CD4-positive, alpha-beta T cell treated with Interleukin-17A for 1 hour (primary cell): ENCODE data around the gene LRRC4.

Source experiments
- DNase-seq: peaks from one replicate; pipeline ENCODE4 v3.0.0-alpha.2; 2020

LRRC4 gene, protein sequence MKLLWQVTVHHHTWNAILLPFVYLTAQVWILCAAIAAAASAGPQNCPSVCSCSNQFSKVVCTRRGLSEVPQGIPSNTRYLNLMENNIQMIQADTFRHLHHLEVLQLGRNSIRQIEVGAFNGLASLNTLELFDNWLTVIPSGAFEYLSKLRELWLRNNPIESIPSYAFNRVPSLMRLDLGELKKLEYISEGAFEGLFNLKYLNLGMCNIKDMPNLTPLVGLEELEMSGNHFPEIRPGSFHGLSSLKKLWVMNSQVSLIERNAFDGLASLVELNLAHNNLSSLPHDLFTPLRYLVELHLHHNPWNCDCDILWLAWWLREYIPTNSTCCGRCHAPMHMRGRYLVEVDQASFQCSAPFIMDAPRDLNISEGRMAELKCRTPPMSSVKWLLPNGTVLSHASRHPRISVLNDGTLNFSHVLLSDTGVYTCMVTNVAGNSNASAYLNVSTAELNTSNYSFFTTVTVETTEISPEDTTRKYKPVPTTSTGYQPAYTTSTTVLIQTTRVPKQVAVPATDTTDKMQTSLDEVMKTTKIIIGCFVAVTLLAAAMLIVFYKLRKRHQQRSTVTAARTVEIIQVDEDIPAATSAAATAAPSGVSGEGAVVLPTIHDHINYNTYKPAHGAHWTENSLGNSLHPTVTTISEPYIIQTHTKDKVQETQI

DNA sequence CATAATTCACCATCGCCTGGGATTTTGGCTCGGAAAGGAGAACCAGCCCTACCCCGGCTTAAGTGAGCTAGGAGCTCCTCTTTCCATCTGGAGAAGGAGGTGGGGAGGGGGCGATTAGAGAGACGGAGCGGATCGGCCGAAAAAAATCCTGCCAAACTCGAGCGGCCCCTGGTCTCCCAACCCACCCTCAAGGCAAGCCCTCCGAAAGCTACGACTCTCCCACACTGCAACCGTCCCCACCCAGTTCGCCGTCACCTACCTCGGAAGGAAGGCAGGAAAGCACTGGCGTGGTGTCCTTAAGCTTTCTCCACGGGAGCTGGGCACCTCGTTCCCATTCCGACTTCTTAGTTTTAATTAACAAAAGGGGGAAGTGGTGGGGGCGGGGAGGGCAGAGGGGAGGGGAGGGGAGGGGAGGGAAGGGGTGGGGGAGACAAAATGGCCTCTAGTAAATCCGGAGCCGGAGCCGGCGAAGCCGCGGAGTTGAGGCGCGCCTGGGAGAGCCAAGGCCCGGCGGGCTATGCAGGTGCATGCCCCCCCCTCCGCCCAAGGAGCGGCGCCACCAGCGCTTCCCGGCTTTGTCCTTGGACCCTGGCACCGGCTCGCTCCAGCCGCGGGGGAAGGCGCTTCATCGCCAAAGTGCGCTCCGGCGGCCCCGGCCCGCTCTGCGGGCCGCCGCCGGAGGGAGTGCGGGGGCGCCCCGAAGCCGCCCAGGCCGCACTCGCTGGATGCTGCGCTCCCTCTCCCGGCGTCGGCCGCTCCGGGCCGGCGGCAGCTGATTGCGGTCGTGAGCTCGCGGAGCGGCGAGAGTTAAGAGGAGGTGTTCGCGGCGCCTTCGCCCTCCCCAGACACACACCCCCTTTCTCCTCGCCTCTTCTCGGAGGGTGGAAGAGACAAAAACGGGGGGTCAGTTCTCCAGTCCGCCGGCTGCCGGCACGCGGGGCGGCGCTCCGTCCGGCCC is at the start of gene LRRC4:
LRRC4 (minus strand) TSS at position 784 of the 958 bp plus-strand sequence. CDS start 797 bp downstream, outside the sequence.
- DNase-seq, result peak; percentile 5

DNA sequence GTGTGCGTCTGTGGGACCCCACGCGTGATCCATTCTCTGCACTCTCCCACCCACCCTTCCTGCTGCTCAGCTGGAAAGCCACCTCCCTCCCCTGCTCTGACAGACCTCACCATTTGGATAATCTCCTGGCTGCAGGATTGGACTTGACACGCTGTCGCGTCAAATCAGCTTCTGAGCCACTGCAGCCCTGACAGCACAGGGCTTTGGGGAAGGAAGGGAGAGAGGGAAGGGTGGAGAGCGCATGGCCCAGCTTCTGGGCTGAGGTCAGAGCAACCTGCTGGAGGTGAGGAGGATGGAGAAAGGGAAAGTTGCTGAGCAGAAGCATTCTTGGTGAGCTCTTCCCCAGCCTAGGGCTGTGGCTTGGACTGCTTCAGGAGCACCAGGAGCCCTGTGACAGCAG is 48.9 kb upstream of the LRRC4 start:
- no peak for DNase-seq

DNA sequence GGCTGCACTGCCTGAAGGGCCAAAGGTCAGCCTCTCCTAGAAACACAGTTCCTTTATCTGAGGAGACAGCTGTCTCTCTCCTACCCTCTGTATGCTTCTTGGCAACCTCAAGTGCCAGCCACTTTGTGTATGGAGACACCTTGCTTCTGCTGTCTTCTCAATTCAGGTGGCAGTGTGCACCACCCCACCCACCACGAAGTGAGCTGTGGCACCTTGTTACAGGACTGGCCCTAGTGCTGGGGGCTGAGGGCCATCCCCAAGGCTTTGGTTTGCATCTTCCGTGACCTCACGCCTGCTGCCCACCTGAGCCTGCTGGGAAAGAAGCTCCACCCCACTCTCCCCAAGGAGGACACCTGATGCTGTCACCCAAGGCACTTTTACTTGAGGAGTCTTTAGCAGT is 47.1 kb upstream of the LRRC4 start:
- no peak for DNase-seq

DNA sequence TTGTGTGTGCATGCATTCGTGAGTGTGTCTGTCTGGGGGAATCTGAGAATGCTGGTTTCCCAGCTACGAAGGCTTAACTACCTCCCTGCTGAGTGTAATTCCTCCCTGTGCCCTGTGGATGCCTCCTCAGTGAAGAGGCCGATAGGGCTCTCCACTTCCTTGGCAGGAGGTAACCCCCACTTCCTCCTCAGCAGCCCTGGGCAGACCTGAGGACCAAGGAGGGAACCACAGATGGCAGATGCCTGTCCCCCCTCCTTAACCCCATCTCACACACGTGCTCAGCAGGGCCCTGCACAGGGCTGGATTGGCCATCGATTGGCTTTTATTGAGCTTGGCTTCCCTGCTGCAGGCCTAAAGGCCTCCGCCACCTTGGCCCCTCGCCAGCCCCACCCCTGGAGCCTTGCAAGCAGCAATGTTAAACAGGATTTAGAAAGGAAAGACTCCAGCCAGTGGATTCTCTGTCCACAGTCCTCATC is 45.6 kb upstream of the LRRC4 start:
- no peak for DNase-seq

DNA sequence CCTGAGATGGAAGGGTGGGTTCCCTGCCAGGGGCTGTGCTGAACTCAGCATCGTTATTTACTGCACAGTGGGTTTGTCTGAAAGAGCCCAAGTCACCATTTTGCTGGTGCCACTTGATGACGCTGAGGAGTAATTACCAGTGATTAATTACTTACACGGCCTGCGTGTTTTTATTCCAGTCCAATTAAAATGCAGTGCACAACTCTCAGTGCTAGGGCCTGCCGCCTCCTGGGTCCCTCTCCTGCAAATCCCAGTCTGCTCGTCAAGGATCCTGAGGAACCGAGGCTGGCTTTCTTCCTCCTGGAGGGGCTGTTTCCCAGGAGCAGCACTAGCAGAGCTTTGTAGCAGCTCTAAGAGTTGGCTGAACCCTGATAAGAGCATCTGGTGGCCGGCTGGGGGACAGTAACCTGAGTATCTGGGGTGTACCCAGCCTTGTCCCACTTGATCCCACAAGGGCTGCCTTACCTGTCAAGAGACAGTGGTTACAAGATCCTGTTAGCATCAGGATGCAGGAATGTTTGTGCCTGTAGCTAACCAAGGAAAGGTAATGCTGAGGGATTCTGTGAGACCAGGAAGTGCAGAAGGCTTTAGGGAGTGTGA is 45.1 kb upstream of the LRRC4 start:
- no peak for DNase-seq

DNA sequence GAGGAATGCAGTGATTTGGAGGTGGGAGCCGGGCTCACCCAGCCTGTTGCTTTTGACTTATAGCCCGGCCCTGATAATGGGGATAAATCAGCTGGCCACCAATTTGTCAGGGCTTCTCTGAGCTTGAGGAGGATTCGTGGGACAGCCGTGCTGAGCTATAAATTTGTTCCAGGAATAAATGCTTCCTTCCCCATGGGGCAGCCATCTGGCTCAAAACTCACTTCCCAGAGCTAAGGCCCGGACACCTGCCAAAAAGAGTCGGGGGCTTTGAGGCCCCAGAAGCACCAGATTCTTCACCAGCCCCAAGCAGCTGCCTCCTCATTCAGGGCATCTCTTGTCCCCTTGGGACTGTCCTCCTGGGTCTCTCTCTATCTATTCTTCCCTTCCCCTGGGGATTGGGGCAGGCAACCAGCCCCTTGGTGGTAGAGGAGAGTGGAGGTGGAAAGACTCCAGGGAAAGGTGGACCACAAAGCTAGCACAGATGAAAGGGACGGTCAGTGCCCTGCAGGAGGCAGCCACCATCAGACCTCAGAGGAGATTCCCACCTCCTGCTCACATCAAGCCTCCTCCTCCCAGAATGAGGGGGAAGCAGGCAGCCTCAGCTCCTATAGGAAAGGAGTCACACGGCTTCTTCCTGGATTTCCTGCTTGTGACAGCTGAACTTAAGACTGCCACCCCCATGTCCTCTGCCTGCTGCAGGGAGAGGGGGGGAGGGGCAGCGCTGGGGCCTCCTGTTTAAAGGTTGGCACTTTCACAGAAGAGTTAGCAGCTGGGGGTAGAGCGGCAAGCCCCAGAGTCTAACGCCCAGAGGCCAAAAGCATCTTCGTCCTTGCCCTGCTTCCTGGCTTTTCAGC is 44.2 kb upstream of the LRRC4 start:
- no peak for DNase-seq

DNA sequence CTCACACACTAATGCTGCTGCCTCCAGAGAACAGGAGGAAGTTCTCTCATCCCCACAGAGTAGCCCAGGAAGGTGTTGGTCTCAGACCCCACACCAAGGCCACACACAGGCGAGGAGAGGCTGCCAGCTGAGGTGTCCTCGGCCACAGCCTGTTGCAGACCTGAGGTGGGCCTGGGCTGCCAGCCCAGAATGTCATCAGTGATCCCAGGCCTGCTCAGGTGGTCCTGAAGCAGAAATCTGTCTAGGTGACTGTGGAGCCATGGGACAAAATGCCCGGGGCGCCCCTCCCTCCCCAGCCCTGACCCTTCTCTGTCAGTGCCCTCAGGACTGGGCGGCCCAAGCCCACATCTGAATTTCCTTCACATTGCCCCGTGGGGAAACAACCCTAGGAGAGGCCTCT is 43.5 kb upstream of the LRRC4 start:
- no peak for DNase-seq

DNA sequence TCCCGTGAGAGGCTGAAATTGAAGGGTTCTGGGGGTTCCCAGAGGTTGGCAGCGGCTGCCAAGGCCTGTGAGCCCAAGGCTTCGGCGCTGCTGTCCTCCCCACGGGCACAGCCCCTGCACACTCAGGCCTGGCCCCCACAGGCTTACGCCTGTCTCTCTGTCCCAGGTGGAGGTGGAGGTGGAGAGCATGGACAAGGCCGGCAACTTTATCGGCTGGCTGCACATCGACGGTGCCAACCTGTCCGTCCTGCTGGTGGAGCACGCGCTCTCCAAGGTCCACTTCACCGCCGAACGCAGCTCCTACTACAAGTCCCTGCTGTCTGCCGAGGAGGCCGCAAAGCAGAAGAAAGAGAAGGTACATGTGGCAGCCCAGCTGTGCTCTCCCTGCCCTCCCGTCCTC is 43.1 kb upstream of the LRRC4 start:
- no peak for DNase-seq

DNA sequence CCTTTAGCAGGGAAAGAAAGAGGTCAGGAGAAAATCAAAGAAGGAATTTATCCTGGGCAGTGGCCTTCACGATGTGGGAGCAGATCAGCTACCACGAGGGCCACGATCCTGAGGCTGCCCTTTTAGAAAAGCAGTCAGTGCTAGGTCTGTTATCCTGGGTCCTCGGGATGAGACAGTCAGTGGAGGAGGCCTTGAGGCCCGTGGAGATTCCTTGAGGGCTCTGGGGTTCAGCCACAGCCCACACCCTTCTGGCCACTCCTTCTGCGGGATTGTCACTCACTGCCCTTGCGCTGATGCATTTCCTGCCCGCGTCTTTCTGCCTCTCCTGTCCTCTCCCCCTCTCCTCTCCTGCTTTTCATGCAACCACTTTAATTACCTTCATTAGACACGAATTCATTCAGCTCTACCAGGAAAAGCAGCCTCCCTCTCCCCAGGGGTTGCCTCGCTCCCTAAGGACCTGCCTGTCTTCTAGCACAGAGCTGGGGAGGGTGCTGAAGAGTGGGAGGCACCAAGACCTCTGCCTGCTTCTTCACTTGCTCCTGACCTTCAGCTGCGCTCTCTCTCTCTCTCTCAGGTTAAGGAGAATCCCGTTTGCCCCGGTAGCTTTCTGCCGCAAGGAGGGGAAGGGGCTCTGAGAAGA is 42.6 kb upstream of the LRRC4 start:
- DNase-seq, result no peak

DNA sequence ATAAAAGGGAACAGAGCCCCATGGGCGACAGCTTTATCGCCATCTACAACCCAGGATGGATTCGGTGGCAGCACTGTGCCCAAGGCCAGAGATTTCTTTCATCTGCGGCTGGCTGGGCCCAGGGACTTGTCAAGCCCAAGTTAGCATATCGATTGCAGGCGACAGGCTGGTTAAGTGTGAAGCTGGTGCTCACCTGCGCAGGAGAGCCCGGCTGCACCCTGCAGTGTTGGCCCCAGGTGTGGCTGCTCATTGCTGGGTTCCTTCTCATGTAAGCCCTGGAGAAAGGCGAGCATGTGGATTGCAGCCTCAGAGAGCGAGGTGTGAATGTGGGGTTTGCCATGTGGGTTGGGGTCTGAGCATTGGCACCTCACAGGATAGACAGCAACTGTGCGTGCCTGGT is 40.6 kb upstream of the LRRC4 start:
- DNase-seq, result no peak

DNA sequence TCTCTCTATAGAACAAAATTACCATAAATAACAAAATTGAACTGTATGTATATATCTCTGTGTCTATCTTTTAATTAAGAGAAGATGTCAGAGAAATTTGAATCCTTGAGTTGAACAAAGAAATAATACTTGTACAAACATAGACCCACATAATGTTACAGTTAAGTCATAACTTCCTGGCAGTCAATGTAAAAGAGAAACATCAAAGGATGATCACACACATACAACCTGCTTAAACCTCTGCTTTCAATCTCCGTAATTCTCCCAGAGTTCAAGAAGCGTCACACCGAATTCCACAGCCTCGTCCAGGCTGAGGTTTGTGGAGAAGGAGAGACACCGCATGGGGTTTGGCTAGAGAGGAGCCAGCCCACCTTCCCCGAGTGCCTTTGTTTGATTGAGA is 40.1 kb upstream of the LRRC4 start:
- no peak for DNase-seq

DNA sequence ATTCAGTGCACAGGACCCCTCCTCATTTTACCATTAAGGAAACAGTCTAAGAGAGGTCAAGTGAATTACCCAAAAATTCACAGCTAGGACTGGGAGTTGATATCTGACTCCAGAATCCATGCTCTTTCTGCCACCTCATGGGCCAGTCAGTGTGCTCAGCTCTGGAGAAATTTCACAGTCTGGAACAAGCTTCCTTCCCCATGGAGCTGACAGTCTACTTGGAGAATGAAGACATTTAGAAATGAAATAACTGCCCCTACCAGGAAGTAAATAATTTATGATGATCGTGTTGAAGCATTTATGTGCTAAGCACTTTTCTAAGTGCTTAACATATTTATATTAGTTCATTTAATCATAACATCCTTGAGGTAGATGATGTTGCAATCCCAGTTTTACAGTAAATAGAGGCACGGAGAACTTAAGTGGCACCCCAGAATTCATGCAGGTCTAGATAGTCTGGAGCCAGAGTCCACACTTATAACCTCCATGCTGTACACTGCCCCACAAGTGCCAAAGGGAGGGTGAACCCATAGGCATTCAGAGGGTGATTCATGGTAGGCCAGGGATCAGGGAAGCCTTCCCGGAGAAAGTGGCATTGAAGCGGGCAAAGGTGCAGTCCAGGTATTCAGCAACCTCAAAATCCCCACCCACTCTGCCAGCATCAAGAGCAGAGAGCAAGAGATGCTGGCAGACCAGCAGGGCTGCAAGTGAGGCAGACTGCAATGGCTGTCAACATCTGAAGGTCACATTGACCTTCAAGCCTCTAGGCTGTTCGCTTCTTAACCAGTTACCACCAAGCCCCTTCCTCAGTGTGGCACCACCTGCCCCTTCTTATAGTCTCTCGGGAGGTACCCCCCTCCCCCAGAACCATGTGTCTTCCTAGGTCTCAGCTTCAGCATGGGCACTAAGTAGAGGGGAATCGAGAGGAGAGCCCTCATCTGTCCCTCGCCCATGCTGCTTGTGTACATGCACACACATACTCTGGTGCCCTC is 38.4 kb upstream of the LRRC4 start:
- no peak for DNase-seq

DNA sequence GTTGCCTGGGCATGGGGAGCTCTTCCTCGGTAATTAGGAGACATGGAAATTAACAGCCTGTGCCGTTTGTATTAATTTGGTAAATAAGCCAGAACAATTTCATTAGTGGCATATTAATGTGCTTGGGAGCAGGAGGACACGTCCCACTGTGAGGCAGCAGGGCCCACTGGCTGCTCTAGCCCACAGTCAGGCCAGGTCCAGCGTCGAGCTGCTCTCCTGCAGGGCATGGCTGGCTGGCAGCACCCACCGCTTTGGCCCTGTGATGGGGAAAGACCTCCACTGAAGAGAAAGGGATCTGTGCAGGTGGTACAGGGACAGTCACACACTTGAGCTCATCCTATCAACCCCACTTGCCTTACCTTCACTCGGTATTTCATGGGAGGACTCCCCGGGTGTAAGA is 37.5 kb upstream of the LRRC4 start:
- no peak for DNase-seq

DNA sequence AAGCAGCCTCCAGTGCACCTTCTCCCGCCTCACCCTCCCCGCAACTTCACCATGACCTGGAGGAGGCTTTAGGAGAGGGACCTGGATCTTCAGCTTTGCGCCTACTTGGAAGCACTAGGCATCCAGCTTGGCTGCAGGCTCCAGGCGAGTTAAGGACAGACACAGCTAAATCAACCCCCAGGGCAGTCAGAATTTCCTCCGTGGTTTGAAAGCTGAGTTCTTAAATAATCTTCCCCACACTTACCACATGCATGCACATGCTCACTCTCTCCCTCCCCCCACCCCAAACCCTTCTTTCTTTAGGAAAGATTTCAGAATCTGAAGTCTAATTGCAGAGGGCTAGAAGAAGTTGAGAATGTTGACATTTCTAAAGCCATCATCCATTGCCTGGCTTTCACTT is 36.7 kb upstream of the LRRC4 start:
- no peak for DNase-seq

DNA sequence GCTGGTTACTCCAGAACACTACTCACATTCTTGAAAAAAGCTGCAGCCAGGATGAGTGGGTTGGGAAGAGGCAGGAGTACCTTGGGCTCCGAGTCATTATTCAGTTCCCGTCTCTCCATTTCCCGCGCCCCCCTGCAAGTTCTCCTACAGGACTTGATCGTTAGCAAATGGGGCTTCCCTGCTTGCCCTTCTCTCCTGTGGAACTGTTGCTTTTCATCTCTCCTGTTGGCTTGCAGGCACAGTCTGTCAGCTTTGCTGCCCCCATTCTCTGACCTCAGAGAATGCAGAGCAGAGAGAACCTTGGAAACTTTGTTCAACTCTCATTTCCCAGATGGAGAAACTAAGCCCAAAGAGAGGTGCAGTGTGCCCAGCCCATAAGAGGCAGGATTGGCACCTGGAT is 35.6 kb upstream of the LRRC4 start:
- no peak for DNase-seq

DNA sequence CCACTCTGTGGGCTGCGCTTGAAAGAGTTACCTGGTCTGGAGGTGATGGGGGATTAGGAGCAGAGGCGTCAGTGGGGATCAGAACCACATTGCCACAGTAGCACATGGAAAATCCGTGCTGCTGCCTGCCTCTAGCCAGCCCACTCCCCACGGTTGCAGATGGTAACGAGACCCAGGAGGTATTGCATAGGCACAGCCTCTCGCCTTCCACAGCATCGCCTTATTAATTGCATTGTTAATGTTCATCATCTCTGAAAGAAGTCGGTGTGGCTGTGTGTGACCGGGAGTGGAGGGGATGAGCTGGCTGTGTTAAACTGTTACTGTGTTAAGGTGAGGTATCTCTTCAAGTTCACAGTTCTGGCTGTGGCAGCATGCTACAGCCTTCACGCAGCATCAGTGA is 35.2 kb upstream of the LRRC4 start:
- DNase-seq, result no peak

DNA sequence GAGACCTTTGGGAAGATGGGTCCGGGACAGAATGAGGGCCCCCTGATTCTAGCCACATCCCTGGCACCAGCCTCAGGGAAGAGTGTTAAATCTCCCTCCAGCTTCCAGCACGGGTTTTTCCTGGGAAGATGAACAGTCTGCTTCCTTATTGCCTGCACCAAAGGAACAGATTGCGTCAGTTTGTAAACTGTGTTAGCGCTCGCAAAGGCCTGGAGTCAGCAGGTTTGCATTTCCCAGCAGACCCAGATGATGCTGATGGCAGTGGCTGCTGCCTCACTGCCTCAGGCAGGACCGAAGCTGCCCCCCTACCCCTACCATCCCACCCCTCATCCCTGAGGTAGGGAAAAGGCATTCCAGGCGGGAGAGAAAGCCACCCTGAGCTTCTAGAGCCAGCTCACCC is 34.6 kb upstream of the LRRC4 start:
- no peak for DNase-seq

DNA sequence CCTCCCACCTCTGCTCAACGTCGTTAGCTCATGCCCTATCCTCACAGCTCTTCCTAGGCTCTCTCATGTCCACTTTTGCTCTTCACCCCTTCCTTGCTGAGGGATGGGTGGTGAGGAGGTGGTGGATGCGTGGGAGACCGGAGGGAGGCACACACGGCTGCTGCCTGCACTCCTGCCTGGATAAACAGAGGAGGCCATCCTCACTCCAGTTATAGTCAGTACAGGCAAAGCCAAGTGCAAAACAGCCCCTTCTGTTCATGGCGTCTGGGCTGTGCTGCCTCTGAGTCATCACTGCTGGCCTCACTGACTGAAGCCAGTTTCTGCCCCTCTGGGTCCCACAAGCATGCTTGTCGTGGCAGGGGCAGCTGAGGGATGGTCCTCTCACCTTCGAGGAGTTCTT is 31.9 kb upstream of the LRRC4 start:
- DNase-seq, result no peak

DNA sequence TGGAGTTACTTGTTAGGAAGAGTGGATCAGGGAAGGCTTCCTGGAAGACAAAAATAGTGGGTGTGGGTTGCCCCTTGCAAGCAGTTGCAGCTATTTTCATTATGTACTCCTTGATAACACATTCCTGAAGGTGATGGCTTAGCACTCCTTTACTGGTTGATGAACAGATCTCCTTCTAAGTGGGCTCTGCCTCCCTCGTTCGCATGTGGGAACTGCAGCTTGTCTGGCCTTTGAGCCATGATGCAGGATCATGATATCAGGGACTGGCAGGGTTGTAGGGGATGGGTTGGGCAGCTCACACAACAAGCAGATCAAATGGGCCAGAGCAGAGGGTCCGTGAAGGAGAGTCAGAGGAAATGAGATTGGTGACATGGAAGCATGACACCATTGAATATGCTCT is 28.8 kb upstream of the LRRC4 start:
- no peak for DNase-seq
